ENCODE measurements around the gene RASGRP4.

DNA sequence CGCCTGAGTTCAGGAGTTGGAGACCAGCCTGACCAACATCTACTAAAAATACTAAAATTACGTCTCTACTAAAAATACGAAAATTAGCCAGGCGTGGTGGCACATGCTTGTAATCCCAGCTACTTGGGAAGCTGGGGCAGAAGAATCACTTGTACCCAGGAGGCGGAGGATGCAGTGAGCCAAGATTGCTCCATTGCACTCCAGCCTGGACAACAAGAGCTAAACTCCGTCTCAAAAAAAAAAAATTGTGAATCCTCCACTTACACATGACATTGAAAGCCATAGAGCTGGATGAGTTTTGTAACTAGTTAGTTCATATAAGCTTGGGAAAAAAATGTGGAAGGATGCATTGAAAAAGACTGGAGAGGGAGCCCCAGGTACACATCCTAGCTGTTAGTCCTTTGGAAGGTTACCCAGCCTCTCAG is 52.1 kb downstream of the RASGRP4 start:
- TF ChIP-seq EP300 (IDR thresholded peaks at IDR 0.05; ENCODE audit: low read depth) = no peak
- no peak for TF ChIP-seq POLR2A (IDR thresholded peaks at IDR 0.05)
- no peak for TF ChIP-seq POLR2AphosphoS5 (IDR thresholded peaks at IDR 0.05)
- TF ChIP-seq, protein P1, sequence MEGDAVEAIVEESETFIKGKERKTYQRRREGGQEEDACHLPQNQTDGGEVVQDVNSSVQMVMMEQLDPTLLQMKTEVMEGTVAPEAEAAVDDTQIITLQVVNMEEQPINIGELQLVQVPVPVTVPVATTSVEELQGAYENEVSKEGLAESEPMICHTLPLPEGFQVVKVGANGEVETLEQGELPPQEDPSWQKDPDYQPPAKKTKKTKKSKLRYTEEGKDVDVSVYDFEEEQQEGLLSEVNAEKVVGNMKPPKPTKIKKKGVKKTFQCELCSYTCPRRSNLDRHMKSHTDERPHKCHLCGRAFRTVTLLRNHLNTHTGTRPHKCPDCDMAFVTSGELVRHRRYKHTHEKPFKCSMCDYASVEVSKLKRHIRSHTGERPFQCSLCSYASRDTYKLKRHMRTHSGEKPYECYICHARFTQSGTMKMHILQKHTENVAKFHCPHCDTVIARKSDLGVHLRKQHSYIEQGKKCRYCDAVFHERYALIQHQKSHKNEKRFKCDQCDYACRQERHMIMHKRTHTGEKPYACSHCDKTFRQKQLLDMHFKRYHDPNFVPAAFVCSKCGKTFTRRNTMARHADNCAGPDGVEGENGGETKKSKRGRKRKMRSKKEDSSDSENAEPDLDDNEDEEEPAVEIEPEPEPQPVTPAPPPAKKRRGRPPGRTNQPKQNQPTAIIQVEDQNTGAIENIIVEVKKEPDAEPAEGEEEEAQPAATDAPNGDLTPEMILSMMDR (IDR thresholded peaks at IDR 0.05) = no peak

Data from transverse colon (tissue), 4 donors.